Right cardiac atrium (tissue), 5 donors: ENCODE data around the gene MCAT. TPM values are rescaled to one million over a fixed set of nuclear protein-coding genes. Genes with fewer than 3 reads are reported as not detected.
"Not testable (repeated sequence)": the region's sequence is repeated elsewhere in the genome, so short reads cannot be mapped to it uniquely, and the experiment has no call there.

Experiments
- ATAC-seq, 2 donors: fragments of 200-7000 bp; cut with Tn5 transposase; one replicate each; pipeline versions ENCODE4 v1.8.0 to v1.9.1; 2020; ENCODE audit warnings: moderate library complexity in 2 of 2, mild to moderate bottlenecking in 1 of 2
- DNase-seq, 3 donors: peaks; one replicate each; pipeline ENCODE4 v3.0.0-alpha.2; 2020
- H3K27ac ChIP-seq: one replicate; pipeline ENCODE4 v1.5.1; 2013; ENCODE audit warnings: mild to moderate bottlenecking, low read length, control low read depth, moderate library complexity
- H3K27me3 ChIP-seq: one replicate; pipeline ENCODE4 v1.6.1; 2013; ENCODE audit not compliant: control insufficient read depth, insufficient read depth
- H3K4me1 ChIP-seq: one replicate; pipeline ENCODE4 v1.6.1; 2013; ENCODE audit warnings: low read length; ENCODE audit not compliant: control insufficient read depth, insufficient read depth
- H3K4me3 ChIP-seq: one replicate; pipeline ENCODE4 v1.5.1; 2013; ENCODE audit warnings: low read length, control low read depth
- H3K9me3 ChIP-seq: one replicate; pipeline ENCODE4 v1.6.1; 2013; ENCODE audit warnings: low read length; ENCODE audit not compliant: control insufficient read depth
- WGBS: extraction: QIAGEN DNeasy Blood & Tissue Kit; methylation state at CpG from one replicate; pipeline ENCODE4 v1.1.7; 2013; 5-methylcytosine and 5-hydroxymethylcytosine counted together
- intact Hi-C, 4 donors: fragments of 100-400 bp; cut with DNase I; formaldehyde crosslinking; loops; one replicate each; pipeline versions ENCODE4 v1.11.0 to v1.14.0; 2022 to 2023
- polyA plus RNA-seq: library from polyadenylated mRNA; stranded (reverse); fragments of 200-250 nt; gene quantifications from one replicate; pipeline ENCODE4 v1.2.3, GENCODE V29; 2013
- total RNA-seq, 4 donors: library from RNA; stranded (reverse); fragmentation: NEBNext Ultra II Directional; extraction: Animal tissue kit (Norgen Biotek cat#: 25700); gene quantifications; one replicate each; pipeline ENCODE4 v1.2.1, GENCODE V29; 2021
- donor health status: healthy with polysubstance abuse.
- donor health status: DM: no; HTN: yes; CAD: no.
- donor health status: DM: no; HTN: no; CAD: no.
- donor health status: DM: no; HTN: yes; CAD: no; lungs with severe emphysema.
- donor health status: DM: yes; HTN: yes; CAD: no.

Gene MCAT
- total and polyA plus RNA-seq, 5 donors = 12.5 to 14.5 (median 13.8) TPM

GRCh38 chr22:43116932-43117331, 26.3 kb downstream of the MCAT start:
- 93% methylated on average over 7 of the region's 7 CpGs for WGBS
- intact Hi-C loops = no loop called here
- Histone ChIP-seq H3K9me3 (no peaks in the 10 kb centered on the region), H3K27ac (no peak overlapping the region), H3K4me1 (no peaks in the 10 kb centered on the region), H3K27me3 (no peaks in the 10 kb centered on the region), H3K4me3 (no peak overlapping the region)
- DNase-seq (peak in 1 of 3 donors; percentile 63), ATAC-seq (no peak)

GRCh38 chr22:43114958-43115357, 28.2 kb downstream of the MCAT start:
- intact Hi-C loops = no loop called here
- 55% methylated on average over 5 of the region's 5 CpGs for WGBS
- no peaks in the 10 kb centered on the region for H3K9me3 ChIP-seq
- H3K4me1 ChIP-seq = no peaks in the 10 kb centered on the region
- ATAC-seq (peak in 1 of 2 donors; percentile 6), DNase-seq (no peak)
- H3K4me3 ChIP-seq = no peak overlapping the region
- H3K27me3 ChIP-seq = no peaks in the 10 kb centered on the region
- no peak overlapping the region for H3K27ac ChIP-seq

- no peak for ATAC-seq
- H3K27ac ChIP-seq = no peak overlapping the region
- intact Hi-C loops = no loop called here
- no peaks in the 10 kb centered on the region for H3K4me1 ChIP-seq
- no peak overlapping the region for H3K4me3 ChIP-seq
- H3K27me3 ChIP-seq = no peaks in the 10 kb centered on the region
- no peaks in the 10 kb centered on the region for H3K9me3 ChIP-seq
- 46% methylated on average over 13 of the region's 13 CpGs for WGBS
- DNase-seq = no peak
These were observed 29.5 kb downstream of the MCAT start for GRCh38 chr22:43113526-43114251.

GRCh38 chr22:43110927-43111623, 32.1 kb downstream of the MCAT start:
- H3K9me3 ChIP-seq = no peaks in the 10 kb centered on the region
- no peaks in the 10 kb centered on the region for H3K27me3 ChIP-seq
- no peak overlapping the region for H3K27ac ChIP-seq
- WGBS = 3% methylated on average over 86 of the region's 86 CpGs
- DNase-seq (peak in 2 of 3 donors; percentile 64 to 68), ATAC-seq (peak; percentile 38 to 43)
- intact Hi-C loops = no loop called here
- no peaks in the 10 kb centered on the region for H3K4me1 ChIP-seq
- H3K4me3 ChIP-seq = peak overlapping the region; percentile 56

GRCh38 chr22:43110444-43110926, 32.7 kb downstream of the MCAT start, which contains the start of gene BIK:
BIK (plus strand) TSS chr22:43110750; CDS start chr22:43124023, 13,273 bp downstream.
- no peak within 1 kb of the TSS for H3K27ac ChIP-seq

GRCh38 chr22:43109921-43110443, 33.2 kb downstream of the MCAT start:
- Histone ChIP-seq H3K4me1 (no peaks in the 10 kb centered on the region), H3K27ac (no peak overlapping the region), H3K4me3 (peak overlapping the region; percentile 56), H3K9me3 (no peaks in the 10 kb centered on the region), H3K27me3 (no peaks in the 10 kb centered on the region)
- 11% methylated on average over 32 of the region's 32 CpGs for WGBS
- no peak for ATAC-seq
- DNase-seq = no peak
- intact Hi-C loops = no loop called here

More at GRCh38 chr22:43110444-43110926, 32.7 kb downstream of the MCAT start, which contains the start of gene BIK:
- DNase-seq = peak in 2 of 3 donors; percentile 65 to 75
- Histone ChIP-seq H3K4me1 (no peaks in the 10 kb centered on the region), H3K4me3 (peak within 1 kb of the TSS; percentile 56), H3K27me3 (no peaks in the 10 kb centered on the region), H3K9me3 (no peaks in the 10 kb centered on the region)
- intact Hi-C loops = no loop called here
- peak; percentile 50 to 68 for ATAC-seq
- WGBS = under 1% methylated on average over 49 of the region's 49 CpGs

GRCh38 chr22:43109511-43109910, 33.7 kb downstream of the MCAT start:
- WGBS = 56% methylated on average over 5 of the region's 5 CpGs
- H3K4me1 ChIP-seq = no peaks in the 10 kb centered on the region
- intact Hi-C loops = no loop called here
- no peak overlapping the region for H3K27ac ChIP-seq
- no peak for DNase-seq
- no peaks in the 10 kb centered on the region for H3K27me3 ChIP-seq
- no peaks in the 10 kb centered on the region for H3K9me3 ChIP-seq
- ATAC-seq = no peak
- no peak overlapping the region for H3K4me3 ChIP-seq

- intact Hi-C loops = no loop called here
These were observed 36.9 kb downstream of the MCAT start for GRCh38 chr22:43106302-43106701.

GRCh38 chr22:43104950-43105349, 38.2 kb downstream of the MCAT start:
- WGBS = over 99% methylated on average over 3 of the region's 3 CpGs
- ATAC-seq, H3K9me3 ChIP-seq, H3K4me3 ChIP-seq, H3K4me1 ChIP-seq, DNase-seq, H3K27me3 ChIP-seq, H3K27ac ChIP-seq, intact Hi-C loops: not testable (repeated sequence)

More at GRCh38 chr22:43106302-43106701, 36.9 kb downstream of the MCAT start:
- Histone ChIP-seq H3K27ac (no peak overlapping the region), H3K4me1 (peaks cover 6% of the 10 kb centered on the region), H3K9me3 (no peaks in the 10 kb centered on the region), H3K27me3 (no peaks in the 10 kb centered on the region), H3K4me3 (no peak overlapping the region)
- ATAC-seq (no peak), DNase-seq (no peak)
- WGBS = 89% methylated on average over 8 of the region's 8 CpGs

GRCh38 chr22:43104056-43104625, 39.1 kb downstream of the MCAT start:
- intact Hi-C loops, H3K4me3 ChIP-seq, H3K4me1 ChIP-seq, H3K27me3 ChIP-seq, H3K9me3 ChIP-seq, DNase-seq, H3K27ac ChIP-seq, ATAC-seq: not testable (repeated sequence)
- 51% methylated on average over 15 of the region's 15 CpGs for WGBS
